HG02852 (cell line): Measurements from ENCODE around the gene LTO1.

Experiments
- ATAC-seq: cut with Tn5 transposase; IDR thresholded peaks from one replicate; pipeline ENCODE4 v1.9.1; 2021; ENCODE audit warnings: mild to moderate bottlenecking, moderate library complexity; ENCODE audit not compliant: unreplicated experiment

LTO1 gene

DNA sequence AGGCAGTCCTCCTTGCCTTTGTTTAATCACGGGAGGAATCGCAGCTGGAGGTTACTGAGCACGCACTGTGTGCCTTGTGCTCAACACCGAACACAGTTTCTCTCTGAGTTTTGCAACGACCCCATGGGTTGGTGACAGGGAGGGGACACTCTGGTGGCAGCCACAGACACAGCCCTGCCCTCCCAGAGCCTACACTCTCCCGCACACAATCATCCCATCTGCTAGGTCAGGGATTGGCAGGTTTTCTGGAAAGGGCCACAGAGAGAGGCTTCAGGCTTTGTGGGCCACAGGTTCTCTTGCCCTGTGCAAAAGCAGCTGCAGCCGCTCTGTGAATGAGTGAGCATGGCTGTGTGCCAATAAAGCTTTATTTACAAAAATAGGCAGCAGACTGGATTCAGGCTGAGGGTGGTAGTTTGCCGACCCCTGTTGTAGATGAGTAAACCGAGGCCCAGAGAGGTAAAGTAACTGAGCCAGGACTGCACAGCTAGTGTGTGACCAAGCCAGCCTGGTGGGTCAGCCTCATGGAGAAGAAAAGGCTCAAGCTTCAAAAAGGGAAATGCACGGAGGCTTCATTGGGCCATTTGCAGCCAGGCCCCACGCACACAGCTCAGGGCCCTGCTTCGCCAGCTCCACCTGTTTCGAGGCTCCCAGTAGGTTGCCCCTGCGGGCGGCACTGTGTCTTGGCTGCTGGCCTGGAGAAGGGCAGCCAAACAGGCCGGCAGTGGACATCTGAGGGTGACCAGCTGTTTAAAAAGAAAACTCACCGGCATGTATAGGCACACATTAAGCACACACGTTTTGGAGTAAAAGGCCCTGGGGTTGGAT lies 16.3 kb downstream of the LTO1 start:
- ATAC-seq = no peak

DNA sequence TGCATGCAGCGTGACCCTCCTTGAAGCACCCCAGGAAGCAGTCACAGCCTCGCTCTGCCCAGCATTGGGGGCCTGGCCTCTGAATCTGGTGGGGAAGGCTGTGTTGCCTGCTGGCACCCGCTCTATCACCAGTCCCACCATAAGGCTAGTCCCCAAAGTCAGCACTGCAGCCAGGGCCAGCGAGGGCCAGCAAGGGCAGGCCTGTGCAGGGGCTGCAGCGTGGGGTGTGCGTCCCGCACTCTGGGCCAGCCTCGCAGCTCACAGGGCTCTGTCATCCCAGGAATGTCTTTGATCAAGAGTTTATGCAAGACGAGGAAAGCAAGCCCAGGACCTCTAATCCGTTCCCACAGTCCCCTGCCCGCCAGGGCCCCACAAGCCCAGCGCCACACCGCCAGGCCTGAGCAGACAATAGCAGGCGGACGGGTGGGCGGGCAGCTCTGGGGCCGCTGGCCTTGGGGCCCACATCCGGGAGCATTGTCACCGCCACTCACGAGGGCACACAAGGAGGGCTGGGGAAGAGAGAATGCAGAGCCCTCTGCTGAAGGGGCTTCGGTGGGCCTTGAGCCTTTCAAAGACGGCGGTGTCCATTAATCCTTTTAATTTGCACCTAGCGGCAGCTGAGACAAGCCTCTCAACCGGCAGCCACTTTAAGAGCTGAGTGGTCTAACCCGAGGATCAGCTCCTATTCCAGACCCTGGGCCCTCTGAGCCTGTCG lies 17.1 kb downstream of the LTO1 start:
- ATAC-seq = no peak

DNA sequence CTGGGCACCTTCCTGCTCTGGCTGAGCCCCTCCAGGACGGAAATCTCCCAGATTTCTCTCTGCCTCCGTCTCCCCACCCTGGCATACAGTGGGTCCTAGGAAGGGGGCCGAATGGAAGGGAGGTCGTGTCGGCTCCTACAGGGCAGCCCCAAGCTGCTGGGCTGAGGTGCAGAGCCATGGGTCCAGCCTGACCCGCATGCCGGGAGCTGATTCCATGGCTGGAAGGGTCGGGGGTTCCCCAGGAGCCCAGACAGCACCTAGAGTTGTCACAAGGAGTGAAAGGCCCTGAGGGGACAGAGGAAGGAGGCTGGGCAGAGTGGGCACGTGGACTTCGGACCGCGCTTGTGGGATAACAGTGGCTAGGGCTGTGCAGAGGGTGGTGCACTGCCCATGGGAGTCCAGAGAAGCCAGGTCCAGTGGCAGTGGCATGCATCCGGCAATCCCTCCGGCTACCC lies 17.7 kb downstream of the LTO1 start:
- ATAC-seq = no peak

DNA sequence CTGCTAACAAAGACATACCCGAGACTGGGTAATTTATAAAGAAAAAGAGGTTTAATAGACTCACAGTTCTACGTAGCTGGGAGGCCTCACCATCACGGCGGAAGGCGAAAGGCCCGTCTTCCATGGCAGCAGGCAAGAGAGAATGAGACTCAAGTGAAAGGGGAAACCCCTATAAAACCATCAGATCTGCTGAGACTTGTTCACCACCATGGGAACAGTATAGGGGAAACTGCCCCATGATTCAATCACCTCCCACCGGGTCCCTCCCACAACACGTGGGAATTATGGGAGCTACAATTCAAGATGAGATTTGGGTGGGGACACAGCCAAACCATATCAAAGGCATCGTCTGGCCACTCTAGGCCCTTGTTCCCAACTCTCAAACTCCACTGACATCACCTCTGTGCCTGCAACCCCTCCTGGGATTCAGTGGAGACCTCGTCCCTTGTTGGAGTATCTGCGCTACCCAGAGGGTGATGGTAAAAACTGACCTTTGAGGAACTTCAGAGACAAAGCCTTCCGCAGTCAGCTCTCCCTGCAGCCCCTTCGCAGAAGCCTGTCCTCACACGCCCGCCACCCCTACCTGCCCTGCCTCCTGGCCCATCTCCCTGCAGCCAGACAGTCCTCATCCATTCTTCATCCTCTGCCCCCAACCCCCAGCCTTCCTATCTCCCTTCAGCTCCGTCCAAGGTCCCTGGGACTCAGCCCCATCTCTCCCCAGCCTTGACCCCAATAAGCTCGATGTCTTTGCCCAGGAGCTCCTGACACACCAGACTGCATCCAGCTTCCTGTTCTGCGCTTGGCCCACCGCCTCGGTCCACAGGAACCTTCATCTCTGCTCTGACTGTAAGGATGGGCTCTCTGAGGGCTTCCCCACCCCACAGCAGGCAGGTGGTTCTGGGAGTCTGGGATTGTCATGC lies 18.4 kb downstream of the LTO1 start:
- ATAC-seq = no peak

DNA sequence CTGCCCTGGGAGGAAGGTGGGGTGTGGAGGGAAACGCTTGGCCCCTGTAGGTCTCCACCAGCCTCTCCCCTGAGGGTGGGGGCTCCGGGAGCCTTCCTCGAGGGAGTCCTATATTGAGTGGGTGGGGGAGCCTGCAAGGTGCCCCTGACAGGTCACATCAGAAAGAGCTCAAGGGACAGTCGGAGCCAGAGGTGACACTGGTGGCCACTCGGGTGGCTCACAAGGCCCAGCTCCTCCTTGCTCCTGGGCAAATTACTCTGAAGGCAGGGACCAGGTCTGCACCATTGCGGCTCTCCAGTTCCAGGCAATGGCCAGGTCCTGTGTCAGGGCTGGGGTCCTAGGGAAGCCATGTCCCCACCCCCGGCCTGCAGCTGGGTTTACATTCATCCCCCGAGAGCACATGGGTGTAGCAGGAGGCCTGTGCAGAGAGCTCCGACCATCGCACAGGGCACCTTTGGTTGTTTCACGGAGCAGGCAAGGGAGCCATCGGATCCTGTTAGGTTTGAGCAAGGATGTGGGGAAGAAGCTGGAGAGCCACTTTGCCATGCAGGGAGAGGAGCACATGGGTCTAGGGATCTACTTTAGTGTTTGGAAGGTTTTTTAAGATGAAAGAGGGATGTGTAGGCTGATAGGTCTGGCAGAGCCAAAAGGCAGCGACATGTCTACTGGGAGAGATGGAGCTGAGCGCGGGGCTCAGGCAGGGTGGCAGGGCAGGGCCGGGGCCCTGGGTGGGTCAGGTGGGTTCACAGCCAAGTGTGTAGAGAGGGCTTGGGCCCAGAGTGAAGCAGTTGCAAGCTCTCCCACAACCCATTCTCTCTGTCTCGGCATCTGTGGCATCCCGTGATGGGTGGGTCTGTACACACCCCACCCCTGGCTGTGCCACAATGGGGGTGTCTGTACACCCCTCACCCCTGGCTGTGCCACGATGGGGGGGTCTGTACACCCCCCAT lies 19.4 kb downstream of the LTO1 start:
- no peak for ATAC-seq

DNA sequence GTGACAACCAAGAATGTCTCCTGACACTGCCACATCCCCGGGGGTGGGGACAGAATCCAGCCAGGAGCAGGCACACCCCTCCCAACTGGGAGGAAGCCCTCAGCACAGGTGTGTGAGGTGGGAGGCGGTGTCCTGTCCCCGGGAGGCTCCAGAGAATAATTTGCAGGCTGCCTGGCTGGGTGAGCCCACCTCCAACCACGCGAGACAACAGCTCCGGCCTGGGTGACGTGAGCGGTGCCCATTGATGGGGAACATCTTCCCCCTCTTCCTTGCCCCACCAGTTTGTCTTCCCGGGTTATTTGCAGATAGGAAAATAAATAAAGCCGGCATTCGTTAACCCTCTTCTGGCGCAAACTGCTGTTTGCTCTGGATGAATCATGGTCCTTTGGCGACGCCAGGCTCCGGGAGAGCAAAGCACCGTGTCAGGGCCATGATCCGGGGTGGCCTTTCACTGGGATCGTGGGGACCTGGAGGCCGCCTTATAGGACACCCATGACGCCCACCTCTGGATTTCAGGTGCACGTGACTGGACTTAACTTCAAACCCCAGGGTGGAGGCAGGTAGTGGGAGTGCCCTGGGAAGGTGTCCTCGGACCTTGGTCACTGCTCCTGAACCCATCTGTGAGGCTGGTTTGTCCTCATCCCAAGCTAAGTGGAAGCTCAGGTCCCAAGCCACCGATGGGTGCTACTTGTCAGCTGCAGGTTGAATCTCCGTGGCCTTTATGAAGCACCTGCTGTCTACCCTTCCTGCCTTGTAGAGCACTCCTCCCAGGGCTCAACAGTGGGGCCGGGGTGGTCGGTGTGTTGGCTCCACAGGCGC lies 20.3 kb downstream of the LTO1 start:
- ATAC-seq = no peak

DNA sequence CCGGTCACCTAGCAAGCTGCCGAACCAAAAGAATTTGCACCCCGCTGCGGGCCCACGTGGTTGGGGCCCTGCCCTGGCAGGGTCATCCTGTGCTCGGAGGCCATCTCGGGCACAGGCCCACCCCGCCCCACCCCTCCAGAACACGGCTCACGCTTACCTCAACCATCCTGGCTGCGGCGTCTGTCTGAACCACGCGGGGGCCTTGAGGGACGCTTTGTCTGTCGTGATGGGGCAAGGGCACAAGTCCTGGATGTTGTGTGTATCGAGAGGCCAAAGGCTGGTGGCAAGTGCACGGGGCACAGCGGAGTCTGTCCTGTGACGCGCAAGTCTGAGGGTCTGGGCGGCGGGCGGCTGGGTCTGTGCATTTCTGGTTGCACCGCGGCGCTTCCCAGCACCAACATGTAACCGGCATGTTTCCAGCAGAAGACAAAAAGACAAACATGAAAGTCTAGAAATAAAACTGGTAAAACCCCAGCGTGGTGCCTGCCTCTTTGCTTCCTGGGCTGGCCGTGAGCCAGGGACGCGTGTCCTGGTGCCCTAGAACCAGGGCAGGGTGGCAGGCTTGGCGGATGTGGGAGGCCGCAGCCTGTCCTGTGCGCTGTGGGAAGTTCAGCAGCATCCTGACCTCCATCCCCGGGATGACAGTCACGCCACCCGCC lies 21.0 kb downstream of the LTO1 start:
- ATAC-seq = no peak

DNA sequence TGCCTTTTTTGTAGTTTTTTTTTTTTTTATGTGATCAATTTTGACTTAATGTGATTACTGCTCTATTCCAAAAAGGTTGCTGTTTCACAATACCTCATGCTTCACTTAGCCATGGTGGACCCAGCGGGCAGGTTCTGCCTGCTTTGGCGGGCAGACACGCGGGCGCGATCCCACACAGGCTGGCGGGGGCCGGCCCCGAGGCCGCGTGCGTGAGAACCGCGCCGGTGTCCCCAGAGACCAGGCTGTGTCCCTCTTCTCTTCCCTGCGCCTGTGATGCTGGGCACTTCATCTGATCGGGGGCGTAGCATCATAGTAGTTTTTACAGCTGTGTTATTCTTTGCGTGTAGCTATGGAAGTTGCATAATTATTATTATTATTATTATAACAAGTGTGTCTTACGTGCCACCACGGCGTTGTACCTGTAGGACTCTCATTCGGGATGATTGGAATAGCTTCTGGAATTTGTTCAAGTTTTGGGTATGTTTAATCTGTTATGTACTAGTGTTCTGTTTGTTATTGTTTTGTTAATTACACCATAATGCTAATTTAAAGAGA lies 21.7 kb downstream of the LTO1 start:
- no peak for ATAC-seq

DNA sequence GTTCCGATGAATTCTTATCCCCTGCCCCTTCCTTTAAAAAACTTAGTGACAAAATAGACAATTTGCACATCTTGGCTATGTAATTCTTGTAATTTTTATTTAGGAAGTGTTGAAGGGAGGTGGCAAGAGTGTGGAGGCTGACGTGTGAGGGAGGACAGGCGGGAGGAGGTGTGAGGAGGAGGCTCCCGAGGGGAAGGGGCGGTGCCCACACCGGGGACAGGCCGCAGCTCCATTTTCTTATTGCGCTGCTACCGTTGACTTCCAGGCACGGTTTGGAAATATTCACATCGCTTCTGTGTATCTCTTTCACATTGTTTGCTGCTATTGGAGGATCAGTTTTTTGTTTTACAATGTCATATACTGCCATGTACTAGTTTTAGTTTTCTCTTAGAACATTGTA lies 22.2 kb downstream of the LTO1 start:
- ATAC-seq = no peak

DNA sequence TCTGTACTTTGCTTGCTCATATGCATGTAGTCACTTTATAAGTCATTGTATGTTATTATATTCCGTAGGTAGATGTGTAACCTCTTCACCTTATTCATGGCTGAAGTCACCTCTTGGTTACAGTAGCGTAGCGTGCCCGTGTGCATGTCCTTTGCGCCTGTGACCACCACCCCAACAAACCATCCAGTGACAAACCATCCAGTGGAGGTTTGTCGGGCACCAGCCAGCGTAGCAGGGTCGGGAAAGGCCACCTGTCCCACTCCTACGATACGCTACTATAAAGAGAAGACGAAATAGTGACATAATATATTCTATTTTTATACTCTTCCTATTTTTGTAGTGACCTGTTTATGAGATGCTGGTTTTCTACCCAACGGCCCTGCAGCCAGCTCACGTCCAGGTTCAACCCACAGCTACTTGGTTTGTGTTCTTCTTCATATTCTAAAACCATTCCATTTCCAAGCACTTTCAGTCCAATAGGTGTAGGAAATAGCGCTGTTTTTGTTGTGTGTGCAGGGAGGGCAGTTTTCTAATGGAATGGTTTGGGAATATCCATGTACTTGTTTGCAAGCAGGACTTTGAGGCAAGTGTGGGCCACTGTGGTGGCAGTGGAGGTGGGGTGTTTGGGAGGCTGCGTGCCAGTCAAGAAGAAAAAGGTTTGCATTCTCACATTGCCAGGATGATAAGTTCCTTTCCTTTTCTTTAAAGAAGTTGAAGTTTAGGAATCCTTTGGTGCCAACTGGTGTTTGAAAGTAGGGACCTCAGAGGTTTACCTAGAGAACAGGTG lies 23.1 kb downstream of the LTO1 start:
- no peak for ATAC-seq

DNA sequence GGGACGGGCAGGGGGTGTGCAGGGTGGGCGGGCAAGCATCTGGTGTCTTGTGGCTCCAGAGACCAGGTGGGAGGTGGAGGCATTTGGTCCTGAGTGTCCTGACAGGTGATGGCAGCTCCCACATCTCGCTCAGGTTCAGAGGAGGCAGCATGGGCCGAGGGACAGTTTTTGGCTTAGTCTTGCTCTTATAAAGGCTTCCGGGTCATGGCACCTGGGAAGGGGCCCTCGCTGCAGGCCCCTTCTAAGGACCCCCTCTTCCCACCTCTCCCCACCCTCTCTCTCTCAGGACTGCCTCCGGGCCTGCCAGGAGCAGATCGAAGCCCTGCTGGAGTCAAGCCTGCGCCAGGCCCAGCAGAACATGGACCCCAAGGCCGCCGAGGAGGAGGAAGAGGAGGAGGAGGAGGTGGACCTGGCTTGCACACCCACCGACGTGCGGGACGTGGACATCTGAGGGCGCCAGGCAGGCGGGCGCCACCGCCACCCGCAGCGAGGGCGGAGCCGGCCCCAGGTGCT lies 24.3 kb downstream of the LTO1 start:
- ATAC-seq = no peak

DNA sequence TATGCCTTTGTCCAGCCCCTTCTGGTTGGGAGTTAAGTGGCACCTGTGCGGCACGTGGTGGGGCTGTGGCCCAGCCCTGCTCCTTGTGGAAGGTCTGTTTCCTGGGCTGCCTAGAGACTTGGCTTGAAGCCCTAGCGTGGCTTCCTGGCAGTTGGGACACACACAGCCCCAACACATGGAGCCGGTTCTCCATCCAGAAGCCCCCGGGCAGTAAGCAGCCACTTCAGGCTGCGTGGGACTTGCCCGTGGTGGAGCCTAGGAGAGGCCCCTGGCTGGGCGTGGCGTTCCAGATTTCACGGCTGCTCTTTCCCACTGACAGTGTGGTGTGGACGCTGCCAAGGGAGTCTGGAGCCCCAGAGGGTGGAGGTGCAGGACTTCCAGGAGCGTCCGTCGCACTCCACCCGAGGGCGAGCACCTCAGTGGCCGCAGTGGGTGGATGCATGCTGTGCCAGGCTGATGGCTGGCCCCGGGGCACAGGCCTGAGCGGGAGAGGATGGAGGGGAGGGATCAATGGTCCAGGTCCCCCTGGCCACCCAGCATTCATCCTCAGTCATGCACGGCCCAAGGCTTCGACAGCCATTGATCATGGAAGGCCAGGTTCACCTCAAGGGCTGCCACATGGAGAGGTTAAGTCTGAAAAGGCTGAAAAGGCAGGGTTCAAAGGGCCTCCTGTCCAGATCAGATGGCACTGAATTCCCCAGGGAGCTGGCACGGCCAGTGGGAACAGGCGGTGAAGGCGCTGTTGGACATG lies 24.9 kb downstream of the LTO1 start:
- ATAC-seq = no peak

DNA sequence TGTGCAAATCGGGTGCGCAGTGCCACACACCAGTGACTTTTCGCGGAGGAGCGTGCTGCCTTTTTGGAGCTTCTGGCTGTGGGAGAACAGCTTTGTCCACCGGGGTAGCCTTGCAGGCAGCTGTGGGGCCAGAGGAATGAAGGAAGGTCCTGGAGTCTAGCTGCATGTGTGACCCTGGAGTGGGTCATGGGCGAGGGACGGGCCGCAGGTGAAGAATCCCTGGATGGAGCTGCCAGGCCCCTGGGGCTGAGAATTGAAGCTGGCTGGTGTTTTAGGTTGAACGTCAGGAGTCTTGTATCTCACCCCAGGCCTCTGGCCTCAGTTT lies 25.6 kb downstream of the LTO1 start:
- no peak for ATAC-seq

DNA sequence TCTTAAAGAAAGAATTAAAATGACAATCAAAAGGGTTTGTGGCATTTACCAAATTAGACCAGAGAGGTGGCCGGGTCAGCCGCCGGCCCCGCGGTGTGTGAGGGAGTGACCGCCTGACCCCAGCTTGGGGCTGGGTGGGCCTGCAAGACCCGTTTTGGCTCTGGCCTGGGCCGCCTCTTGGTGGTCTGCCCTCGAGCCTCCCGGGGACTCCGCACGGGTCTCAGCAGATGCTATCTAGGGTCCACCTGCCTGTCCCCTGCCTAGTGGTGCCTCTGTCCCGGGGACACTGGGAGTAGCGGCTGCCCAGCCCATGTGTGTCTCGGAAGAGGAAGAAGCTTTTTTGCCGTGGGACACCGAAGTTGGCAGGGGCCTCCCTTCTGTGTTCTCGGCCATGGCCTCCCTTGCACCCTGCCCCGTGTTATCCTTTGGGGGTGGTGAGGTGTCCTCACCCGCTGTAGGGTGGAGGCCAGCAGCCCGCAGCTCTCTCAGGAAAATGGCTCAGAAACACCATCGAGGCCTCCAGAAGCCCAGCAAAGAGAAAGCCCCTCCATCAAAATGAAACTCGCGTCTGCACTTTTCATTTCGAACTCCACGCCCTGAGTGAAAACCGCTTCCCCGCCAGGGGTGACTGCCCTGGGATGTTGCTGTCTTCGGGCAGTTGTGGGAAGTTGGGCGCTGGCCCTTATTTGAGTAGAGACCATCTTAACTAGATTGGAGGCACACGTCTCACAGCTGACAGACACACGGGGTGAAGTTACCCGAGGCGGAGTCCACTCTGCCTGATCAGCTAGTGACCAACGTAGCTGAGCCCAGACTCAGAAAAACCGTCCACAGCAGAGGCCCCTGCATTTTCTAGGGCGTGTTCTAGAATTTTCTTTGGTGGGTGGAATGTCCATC lies 26.2 kb downstream of the LTO1 start:
- no peak for ATAC-seq

DNA sequence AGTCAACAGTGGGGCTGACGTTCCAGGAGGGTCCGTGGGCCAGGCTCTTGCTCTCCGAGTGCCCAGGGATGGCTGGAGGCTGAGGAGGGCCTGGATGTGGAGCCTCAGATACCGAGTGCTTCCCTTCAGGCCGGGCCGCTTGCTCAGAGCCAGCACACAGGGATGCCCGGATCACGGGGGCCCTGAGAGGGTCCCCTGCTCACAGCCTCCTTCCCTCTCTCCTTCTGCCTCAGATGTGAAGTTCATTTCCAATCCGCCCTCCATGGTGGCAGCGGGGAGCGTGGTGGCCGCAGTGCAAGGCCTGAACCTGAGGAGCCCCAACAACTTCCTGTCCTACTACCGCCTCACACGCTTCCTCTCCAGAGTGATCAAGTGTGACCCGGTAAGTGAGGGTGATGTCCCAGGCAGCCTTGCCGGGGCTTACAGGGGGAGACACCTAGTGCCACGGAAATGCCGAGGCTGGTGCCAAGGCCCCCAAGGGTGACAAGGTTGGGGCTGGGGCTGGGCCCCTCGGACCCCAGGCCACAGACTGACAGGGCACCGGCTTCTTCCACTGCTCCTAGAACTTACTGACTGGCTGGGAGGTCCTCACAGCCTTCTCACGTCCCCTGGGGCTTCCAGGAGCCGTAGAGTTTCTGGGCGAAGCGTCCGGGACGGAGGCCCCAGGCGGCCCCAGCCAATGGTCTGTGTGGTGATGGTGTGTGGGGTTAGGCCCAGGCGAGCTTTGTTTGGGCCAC lies 27.2 kb downstream of the LTO1 start:
- ATAC-seq = no peak
